LNCAP (cell line): ENCODE data around the gene ATP2B2.

ENCODE experiments used
- TF ChIP-seq, protein P1 (sequence below): fragments of 450-650 bp; IDR thresholded peaks from 2 replicates; pipeline ENCODE4 v1.5.1; 2017; ENCODE audit warnings: mild to moderate bottlenecking

ATP2B2 gene

DNA sequence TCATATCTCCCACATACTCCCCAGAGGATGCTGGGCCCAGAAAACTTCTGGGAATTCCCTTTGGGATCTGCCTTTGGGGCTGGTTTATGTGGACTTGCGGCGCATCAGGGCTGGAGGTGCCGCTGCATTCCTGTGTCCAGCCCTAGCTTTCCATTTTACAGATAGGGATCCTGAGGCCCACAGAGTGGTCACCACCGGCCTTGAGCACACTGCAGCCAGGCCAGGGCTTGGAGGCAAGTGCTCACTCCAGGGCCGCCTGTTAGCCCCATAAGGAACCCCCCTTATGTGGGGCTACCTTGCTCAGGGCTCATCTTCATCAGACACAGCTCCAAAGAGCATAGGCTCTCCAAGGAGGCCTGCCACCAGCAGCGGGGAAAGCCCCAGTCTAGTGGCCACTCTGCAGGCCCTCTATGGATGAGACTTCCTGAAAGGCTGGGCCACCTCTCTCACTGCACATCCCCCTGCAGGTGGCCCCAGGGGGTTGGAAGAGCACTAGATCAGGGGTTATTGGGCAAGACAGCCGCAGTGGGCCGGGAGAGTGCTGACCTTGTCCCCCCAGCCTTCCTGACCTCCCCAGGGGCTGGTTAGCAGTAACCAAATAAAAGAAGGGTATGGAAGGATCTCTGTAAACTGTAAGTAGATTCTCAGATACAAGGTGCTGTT, 9.2 kb upstream of the ATP2B2 start:
- TF ChIP-seq, protein P1, sequence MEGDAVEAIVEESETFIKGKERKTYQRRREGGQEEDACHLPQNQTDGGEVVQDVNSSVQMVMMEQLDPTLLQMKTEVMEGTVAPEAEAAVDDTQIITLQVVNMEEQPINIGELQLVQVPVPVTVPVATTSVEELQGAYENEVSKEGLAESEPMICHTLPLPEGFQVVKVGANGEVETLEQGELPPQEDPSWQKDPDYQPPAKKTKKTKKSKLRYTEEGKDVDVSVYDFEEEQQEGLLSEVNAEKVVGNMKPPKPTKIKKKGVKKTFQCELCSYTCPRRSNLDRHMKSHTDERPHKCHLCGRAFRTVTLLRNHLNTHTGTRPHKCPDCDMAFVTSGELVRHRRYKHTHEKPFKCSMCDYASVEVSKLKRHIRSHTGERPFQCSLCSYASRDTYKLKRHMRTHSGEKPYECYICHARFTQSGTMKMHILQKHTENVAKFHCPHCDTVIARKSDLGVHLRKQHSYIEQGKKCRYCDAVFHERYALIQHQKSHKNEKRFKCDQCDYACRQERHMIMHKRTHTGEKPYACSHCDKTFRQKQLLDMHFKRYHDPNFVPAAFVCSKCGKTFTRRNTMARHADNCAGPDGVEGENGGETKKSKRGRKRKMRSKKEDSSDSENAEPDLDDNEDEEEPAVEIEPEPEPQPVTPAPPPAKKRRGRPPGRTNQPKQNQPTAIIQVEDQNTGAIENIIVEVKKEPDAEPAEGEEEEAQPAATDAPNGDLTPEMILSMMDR = no peak

DNA sequence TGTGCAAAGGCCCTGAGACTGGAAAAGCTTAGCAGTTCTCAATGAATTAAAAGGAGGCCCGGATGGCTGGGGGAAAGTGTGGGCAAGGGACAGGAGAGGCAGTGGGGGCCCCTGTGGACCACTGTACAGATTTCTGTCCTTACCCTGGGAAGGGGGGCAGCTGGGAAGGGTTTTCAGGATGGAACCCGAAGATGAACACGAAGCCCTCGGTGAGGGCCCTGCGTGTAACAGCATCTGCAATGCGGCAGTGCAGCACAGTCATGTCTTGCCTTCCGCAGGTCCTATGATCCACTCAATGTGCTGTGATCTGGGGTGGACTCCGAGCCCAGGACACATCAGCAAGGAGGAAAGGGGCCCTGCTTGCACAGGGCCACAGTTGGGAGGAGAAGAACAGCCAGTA, 7.9 kb upstream of the ATP2B2 start:
- TF ChIP-seq, protein P1 = no peak

DNA sequence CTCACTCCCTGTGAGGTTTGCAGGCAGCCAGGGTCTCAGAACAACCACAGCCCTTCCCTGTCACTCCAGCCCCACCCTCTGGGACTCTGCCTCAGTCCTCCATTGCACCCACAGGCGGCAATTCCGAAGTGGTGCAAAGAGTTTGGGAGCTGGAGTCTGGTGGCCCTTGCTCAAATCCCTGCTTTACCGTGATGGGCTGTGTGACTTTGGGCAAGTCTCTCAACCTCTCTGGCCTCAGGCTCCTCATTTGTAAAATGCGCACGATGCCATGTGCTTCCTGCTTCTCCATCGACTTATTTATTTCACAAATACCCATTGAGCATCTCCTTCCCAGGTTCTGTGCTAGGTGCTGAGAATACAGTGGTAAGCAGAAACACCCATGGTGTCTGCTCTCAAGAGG, 7.3 kb upstream of the ATP2B2 start:
- TF ChIP-seq, protein P1 = no peak

DNA sequence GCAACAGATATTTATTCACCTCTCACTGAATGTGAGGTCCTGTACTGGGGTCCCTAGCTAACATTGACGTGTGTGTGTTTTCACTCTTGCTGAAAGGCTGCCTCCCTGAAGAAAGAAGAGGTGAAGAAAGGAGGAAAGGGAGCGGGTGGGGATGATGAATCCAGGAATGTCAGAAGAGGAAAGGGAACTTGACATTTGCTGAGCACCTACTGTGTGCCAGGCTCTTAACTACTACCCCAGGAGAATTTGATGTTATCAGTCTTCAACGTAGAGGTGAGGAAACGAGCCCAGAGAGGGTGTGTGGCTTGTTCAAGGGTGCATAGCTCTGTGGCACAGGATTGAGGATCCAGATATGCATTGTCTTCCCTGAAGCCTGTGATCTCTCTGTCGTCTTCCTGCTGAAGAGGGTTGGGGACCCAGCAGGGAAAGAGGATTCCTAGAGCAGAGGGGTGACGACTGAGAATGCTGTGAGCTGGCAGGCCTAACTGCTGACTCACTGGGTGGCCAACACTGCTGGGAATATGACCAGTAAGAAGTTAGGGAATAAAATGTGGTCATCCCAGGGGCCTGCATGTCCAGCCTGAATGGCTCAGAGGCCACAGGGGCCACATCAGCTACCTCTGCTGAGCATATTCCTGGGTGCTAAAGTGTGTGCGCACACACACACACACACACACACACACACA, 6.6 kb upstream of the ATP2B2 start:
- TF ChIP-seq, protein P1 = no peak

DNA sequence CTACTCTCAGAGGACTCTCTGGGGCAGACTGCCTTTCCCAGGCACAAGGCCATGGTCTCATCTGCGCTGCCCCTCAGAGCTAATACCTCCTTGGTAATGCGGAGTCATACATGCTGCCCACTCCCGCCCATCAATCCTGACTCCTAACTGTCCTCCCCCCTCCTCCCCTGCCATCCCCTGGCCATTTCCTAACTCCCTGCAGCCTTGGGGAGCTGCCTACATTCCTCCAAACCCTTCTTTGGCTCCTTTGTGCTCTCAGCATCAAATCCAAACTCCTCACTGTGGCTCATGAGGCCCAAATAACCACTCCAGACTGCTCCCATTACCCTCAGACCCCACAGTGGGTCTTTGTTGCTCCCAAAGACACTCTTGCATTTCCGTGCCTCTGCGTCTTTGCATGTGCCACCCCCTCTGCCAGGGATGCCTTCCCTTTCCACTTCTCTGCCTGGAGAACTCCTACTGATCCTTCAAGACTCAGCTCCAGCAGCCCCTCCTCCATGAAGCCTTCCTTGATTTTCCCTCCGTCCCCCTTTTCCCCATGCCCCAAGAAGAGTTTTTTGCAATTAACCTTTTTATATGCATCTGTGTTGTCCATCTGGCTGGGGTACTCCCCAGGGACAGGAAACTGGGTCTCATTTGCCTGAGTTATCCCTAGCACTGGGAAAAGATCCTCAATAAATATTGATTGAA, 5.5 kb upstream of the ATP2B2 start:
- TF ChIP-seq, protein P1 = no peak

DNA sequence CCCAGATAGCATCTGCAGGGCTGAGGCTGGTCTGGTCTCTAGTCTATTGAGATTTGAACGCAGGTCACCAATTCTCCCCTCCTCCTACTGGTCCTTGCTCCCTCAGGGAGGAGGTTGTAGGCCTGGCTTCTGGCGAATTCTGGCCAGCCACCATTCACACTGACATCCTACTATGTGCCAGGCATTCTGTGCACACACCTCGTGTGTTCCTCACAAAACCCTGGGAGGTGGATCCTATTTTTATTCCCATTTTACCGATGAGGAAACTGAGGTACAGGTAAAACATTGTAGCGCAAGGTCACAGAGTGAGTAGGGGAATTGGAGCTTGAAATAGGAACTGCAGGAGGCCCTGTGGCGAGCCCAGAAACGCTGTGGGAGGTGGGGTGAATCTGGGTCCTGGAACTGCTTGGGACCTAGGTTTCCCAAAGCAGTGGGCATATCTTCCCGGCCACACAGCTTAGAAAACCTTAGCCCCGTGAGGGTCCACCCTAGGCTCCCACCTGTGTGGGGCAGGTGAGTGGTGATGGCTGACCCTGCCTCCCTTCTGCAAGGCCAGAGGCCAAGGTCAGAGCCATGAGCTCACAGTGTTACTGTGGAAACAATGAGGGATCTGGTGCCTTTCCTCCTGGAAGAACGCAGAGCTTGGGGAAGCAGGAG, 4.8 kb upstream of the ATP2B2 start:
- TF ChIP-seq, protein P1 = no peak

DNA sequence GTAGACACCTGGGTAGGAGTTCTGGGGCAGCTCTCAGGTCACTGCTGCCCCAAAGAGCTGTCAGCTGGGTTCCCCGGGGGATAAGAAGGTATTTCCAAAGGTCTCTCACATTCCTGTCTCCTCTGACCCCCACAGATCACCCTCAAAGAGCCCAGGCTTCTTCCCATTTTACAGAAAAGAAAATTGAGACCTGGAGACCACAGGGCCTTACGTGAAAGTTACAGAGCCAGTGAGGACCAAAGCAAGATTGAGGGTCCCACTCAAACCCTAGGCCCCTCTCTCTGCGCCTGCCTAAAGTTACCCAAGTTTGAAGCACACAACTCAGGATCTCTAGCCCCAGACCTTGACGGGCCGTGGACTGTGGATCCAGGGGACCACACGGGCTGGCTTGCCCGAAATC, 3.9 kb upstream of the ATP2B2 start:
- TF ChIP-seq, protein P1 = no peak
